ENCODE results near the gene SLC7A5.
"Not testable (repeated sequence)": the region's sequence is repeated elsewhere in the genome, so short reads cannot be mapped to it uniquely, and the experiment has no call there.

SLC7A5 gene

DNA sequence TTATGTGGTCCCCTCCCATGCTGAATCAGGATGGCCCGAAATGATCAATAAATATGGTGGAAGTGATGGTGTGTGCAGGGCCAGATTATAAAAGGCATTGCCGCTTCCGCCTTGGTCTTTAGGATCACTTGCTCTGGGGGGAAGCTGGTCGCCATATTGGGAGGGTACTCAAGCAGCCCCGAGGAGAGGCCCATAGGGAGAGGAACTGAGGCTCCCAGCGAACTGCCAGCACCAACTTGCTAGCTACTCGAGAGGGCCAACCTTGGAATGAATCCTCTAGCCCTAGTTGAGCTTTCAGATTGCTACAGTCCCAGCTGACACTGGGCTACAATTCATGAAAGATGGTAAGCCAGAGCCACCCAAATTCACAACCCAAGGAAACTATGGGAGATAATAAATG, 19.0 kb upstream of the SLC7A5 start:
- not testable (repeated sequence) for DNase-seq (ENCODE audit: low read depth in 2 of 2)

DNA sequence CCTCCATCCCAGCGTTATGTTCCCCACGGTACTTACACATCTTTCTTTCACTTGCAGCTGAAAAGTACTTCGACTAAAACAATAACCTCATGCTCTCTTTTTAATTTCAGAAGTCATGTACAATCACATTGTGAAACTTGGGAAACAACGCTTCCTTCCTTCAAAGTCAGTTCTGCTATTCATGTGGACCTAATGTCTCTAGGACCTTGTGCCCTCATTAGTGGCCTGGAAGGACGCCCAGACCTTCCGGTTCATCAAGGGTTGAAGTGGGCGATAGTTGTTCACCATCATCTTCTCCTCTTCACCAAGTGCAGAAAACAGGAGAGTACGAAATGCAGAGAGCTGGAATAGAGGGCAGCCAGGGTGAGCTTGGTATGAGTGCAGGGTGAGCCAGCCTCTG, 18.6 kb upstream of the SLC7A5 start:
- not testable (repeated sequence) for DNase-seq (ENCODE audit: low read depth in 2 of 2)

DNA sequence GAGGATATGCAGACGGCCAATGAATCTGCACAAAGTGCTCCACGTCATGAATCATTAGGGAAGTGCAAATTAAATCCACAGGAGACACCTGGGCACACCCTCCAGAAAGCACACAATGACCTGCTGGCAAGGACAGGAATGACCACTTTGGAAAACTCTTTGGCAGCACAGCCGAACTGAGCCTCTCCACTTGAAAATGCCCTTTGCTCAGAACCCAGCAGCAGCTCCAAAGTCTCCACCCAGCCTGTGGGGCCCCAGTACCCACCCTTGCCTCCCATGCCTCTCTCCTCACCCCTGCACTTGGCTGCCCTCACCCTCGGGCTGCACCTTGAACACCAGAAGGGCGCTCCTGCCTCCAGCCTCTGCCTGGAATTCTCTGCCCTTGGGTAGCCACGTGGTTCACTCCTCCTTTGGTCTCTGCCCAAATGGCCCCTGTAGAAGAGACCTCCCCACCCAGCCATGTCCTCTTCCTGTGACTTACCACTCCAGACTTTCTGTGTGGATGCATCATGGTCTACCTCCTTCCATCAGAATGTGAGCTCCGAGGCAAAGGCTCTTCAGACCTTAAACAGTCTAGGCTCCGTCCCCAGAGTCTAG, 16.2 kb upstream of the SLC7A5 start:
- DNase-seq (ENCODE audit: low read depth in 2 of 2) = not testable (repeated sequence)

DNA sequence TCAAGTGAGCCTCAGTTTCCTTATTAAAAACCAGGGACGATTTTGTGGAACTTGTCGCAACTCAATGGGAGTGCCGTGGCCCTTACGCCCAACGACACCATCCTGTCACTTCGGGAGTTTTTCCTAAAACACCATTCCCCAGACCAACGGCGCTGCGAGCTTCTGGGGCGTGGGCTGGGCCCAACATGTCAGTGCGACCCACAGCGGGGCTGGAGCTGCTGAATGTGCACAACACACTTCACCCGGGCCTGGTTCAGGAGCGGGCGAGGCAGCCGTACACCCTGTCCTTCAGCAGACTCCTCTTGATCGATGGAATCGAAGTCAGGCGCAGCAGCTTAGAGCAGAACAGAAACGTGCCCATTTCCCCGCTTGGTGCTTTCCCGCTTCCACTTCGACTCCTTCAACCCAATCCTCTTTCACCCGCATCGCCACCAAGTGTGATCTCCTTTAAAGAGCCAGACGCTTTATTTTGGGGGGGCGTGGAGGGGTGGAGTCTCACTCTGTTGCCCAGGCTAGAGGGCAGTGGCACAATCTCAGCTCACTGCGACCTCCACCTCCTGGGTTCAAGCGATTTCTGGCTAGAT, 13.2 kb upstream of the SLC7A5 start:
- no peak for DNase-seq (ENCODE audit: low read depth in 2 of 2)

DNA sequence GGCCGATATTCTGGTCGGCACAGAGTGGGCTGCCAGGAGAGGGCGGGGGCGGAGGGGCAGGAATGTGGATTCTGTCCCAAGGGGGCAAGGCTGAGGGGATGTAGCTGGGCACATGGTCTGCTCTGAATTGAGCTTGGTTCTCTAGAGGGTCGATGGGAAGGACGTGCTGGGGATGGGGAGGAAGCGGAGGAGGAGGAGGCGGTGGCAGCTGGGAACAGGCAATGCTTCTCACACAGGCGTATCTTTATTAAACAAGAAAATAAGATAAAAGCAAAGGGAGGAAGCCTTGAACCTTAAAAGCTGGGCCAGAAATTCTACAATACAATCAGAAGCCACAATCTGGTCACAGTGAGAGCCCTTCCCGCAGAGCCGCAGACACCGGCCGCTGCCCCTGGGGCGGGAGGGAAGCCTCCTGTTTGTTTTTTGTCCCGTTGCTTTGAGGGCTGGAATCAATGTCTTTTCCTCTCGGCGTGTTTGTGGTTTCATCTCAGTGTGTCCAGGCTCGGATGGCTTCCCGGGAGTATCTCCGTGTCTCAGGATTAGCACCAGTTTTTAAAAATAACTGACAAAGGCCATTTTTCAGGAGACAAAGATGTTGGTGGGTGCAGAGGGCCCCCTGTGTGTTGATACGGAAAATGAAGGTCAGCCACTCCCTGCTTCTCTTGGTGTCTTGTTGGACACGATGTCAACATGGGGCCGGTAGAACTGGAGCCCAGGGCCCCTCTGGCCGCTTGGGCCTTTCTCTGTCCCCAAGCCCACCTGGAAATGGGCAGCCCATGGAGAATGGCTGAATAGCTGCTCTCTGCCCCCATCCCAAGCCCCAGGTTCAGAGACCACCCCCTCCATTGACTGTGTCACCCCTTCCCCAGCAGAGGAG, 12.3 kb upstream of the SLC7A5 start:
- no peak for DNase-seq (ENCODE audit: low read depth in 2 of 2)

DNA sequence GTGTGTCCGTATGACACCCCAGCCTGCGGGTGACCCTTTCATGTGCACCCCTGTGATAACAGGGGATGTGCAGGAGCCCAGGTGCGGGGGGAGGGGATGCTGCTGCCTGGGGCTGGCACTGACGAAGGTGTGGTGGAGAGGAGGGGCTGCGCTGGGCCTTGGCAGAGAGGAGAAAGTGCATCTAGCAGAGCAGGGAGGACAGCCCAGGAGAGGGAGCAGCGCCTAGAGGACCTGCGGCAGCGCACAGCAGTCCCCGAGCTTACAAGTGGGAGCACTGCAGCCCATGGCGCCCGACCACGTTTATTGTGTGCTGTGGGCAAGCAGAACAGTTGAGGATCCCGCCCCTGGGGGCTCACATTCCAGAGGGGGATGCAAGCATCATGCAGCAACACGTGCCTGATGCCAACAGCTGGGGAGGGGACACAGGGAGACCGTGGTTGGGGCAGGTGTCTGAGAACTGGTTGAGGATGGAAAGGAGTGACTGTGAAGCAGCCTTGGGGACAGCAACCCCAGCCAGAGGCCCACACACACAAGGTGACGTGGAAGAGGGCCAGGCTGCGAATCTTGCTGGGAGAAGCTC, 10.9 kb upstream of the SLC7A5 start:
- no peak for DNase-seq (ENCODE audit: low read depth in 2 of 2)

DNA sequence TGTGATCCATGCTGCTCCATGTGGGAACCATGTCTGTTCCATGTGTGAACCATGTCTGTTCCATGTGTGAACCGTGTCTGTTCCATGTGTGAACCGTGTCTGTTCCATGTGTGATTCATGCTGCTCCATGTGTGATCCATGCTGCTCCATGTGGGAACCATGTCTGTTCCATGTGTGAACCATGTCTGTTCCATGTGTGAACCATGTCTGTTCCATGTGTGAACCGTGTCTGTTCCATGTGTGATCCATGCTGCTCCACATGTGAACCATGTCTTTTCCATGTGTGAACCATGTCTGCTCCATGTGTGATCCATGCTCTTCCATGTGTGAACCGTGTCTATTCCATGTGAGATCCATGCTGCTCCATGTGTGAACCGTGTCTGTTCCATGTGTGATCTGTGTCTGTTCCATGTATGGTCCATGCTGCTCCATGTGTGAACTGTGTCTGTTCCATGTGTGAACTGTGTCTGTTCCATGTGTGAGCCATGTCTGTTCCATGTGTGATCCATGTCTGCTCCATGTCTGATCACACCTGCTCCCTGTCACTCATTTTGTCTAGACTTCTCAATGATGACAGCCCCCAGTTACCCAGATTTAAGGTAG, 10.2 kb upstream of the SLC7A5 start:
- DNase-seq (ENCODE audit: low read depth in 2 of 2) = not testable (repeated sequence)

DNA sequence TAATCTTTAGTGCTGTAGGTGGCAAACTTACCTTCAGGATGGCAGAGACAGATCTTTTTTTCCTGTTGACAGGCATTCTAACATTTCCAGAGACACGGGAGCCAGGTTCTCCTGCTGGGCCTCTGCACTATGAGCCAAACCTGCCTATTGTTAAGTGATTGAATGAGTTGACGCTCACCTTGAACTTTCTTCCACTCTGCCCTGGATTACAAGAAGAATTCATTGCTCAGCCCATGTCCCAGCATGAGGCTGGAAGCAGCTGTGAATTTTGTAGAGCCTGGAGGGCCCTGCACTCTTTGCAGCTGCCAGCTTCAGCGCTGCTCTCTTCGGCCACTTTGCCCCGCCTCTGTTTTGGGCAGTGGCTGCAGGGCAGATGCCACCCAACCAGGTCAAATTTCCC, 9.4 kb upstream of the SLC7A5 start:
- DNase-seq (ENCODE audit: low read depth in 2 of 2) = no peak

DNA sequence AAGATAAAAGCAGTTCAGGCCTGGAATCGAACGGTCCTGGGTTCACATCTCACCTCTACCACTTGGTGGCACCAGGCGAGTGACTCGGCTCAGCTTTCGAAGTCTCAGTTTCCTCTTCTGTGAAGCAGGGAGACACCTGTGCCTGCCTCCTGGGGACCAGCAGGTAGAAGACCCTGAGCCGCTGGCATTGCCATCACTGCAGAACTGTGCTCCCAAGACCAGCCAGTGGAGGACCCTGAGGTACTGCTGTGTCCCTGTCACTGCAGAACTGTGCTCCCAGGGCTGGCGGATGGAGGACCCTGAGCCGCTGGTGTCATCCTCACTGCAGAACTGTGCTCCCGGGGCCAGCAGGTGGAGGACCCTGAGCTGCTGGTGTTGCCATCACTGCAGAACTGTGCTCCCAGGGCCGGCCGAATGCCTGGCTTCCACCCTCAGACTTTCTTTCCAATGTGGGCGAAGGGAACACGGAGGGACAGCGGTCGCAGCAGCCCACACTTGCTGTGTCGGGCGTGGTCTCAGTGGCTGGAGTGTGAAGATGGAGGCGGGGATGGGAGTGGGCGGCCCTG, 8.7 kb upstream of the SLC7A5 start:
- no peak for DNase-seq (ENCODE audit: low read depth in 2 of 2)

DNA sequence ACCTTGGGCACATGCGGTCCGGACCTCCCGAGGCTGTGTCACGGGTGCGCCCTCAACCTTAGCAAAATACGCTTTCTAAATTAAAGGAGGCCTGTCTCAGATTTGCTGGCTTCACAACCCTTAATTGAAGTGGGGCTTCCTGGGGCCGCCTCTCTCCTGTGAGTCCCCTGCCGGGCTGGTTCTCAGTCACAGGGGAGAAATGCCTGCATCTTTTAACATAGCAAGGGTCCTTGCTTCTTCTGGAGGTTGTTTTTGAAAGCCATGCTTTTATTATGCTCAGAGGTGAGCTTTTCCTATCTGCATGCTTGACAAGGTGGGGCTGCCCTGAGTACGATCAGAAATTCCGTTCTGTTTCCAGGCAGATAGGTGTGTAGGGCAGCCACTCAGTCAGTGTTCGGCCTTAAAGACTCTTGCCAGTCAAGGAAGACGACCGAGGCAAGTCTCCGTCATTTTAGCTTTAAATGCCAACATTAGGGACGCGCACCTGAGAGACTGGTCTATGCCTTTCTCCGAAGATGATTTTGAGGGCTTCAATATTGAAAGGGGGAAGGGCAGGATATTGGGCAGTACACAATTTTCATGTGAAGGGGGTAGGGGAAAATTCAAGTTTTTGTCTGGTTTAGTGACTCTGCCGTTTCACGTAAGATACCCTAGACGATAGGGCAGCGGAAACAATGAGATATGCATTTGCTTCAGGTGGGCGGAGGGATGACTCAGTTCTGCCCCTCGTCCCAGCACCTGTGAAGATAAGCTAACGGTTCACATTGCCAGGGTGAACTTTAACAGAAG, 5.5 kb upstream of the SLC7A5 start:
- DNase-seq (ENCODE audit: low read depth in 2 of 2) = peak in 1 of 2 donors; percentile 53

DNA sequence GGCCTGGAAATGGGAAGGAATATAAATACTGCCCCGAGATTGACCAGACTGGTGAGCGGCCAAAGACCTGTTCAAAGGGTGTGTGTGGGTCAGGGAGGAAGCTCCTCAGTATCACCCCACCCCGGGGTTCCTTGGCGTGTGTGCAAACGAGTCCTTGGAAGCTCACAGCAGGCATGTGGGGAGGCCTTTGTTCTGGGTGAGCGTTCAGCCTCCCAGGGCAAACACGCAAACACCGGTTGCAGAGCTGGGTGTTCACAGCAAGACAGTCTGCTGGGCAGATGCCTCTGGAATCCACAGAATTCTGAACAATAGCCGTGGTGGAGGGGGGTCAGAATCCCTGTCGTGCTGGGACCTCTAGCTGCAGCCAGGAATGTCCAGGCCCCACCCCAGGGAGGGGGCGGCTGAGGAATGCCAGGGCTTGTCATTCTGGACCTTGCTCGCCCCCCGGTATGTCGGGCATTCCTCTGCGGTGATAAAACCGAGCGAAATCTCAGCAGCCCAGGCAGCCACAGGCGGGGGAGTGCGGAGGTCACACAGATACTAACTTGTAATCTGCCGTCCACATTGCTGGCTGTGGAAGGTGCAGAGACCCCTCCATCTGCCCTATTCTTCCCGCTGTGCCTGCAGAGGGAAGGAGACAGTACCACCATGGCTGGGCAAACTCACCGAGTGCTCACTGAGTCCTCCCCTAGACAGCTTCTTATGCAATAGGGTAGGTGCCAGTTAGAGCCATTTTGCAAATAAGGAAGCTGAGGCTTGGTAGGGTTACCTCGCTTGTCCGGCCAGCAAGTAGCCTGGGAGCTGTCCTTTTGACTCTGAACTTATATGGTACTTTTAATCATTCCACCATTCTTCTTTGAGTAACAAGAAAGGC, 1.3 kb upstream of the SLC7A5 start:
- DNase-seq (ENCODE audit: low read depth in 2 of 2) = not testable (repeated sequence)

DNA sequence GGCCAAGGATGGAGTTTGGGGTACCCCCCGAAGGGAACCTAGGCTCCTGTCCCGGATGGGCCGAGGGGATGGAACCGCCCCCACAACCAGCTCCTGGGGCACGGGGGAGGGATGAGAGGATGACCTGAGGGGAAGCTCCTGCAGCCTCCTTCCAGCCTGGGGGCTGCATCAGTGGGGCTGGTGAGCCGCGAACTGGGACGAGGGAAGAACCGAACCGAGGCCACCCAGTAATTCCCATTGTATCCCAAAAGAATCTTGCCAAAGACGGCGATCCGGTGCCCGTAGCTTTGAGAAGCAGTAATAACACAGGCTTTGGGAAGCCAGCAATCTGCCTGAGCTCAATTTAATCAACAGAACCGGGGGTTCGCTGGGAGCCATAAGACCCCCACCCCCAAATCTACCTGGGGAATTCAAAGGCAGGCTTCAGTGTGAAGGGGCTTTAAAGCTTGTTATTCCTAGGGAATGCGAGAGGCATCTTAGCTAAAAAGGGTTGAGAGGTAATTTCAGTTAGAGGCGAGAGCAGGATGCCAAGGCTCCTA, 641 bp upstream of the SLC7A5 start:
- DNase-seq (ENCODE audit: low read depth in 2 of 2) = not testable (repeated sequence)

DNA sequence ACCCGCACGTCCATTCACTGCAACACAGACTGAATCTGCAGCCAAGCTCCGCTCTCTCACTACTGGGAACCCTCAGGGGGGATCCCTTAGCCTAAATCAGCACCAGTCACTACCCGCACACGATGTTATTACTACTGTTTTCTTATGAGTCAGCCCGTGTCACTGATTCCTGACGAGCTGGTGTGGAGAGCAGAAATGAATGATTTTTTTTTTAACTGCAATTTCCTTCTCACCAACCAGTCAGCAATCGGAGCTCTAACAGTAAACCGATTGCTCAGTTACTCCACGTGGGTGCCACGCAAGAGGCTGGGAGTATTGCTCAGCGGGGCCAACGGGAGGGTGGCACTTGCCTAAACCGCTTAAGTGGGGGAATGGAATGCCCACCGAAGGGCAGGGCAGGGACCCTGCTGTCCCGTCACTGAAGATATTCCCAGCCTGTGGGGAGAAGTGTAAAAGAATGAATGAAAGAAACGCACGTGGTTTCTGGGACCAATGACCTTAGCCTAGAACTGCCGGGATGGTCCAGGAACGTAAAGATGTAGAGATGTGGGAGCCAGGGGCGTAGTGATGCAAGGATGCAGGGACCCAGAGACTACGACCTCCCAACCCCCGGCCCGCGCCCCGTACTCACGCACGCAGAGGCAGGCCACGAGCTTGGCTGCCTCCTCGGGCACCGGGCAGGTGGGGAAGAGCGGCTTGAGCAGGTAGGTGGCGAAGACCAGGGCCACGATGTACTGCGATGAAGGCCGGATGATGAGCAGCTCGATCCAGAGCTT, 865 bp downstream of the SLC7A5 start:
- DNase-seq (ENCODE audit: low read depth in 2 of 2) = peak in 1 of 2 donors; percentile 34

DNA sequence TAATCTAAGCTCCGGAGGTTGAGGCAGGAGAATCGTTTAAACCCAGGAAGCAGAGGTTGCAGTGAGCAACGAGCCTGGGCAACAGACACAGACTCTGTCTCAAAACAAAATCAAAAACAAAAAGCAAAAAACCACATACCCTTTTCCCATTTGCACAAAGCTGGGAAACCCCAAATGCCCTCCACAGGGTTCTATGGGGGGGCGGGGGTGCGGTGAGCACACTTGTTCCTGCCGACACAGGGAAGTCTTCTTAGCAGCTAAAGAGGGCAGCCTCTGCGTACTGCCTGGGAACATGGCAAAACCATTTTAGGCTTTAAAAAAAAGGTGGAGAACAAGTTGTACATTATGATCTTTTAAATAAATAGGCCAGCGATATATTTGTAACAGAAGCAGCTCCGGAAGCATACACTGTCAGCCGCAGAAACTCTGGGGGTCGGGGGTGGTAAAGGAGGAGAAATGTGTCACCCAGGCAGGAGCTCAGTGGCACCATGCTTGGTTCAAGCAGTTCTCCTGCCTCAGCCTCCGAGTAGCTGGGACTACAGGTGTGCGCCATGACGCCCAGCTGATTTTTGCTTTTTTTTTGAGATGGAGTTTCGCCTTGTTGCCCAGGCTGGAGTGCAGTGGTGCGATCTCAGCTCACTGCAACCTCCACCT, 3.3 kb downstream of the SLC7A5 start:
- not testable (repeated sequence) for DNase-seq (ENCODE audit: low read depth in 2 of 2)

DNA sequence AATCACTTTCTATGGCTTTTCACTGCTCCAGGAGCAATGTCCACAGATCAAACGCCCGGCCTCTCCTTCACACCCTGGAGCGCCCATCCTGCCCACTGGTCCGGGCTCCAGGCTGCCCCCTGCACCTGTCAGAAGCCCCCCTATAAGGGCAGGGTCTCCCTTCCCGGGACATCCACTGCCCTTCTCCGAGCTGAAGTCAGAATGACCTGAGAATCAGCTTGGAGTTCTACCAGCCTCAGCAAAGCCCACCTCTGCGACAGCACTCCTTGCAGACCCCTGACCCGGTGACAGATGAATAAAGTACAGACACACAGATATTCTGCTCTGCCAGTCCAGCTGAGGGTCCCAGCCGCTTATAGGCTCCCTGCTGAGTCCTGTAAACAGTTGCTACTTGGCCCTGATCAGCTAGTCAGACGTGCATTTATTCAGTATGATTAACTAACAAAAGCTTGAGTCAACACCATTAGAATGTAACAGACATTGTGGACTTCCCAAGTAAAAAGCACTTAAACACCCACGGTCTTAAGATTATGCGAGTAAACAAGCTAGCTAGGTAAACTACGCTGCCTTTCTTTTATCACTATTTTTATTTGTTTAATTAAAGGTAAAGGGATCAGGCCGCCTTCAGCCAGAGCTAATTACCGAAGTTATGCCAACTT, 4.8 kb downstream of the SLC7A5 start:
- no peak for DNase-seq (ENCODE audit: low read depth in 2 of 2)

DNA sequence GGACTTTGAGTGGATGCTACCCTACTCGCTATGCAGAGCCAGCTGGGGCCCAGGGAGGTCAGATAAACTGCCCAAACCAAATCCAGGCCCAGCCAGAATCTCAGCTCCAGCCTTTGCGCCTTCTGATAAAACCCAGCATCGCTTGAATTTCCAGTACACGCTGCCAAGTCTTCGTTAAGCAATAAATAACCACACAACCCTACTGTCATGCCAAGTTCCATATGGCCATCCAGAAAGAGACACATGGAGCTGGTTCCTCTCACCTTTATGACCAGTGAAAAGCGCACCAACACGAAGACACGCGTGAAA, 6.0 kb downstream of the SLC7A5 start:
- not testable (repeated sequence) for DNase-seq (ENCODE audit: low read depth in 2 of 2)

DNA sequence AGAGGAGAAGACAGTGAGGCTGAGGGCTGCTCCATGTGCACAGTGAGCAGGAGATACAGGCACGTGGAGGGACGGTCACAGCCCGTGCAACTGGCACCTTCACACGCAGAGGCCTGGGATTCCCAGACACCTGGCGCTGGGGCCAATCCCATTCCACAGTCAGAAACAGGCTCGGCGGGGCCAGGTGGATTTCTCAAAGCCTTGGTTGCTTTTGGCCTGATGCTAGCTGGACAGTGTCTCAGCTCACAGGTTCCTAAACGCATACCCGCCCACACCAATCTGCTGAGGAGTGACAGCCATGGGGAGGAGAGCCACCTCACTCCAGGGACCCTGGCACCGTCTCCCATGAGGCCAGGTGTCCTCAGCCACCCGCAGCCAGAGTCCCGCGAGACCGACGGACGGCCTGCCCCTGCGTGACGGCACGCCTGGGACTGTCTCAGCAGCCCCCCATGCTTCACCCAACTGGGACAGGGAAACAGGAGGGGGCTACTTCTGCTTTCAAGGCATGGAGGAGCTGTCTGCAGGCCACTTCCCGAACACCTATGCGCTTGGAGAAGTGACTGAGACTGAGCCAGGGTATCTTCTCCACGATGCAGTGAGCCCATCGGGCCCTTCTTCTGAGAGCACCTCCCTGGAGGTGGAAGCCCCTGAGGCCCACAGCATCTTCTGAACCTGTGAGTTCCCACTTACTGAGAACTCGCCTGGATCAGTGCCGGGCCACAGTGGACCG, 6.5 kb downstream of the SLC7A5 start:
- not testable (repeated sequence) for DNase-seq (ENCODE audit: low read depth in 2 of 2)

All from stimulated activated CD8-positive, alpha-beta memory T cell treated with anti-CD3 and anti-CD28 coated beads, Interleukin-7, amount 100 ng/mL, for 1 hour (primary cell).